HG03045 (cell line): ENCODE data around the gene C17orf75.

Experiments
- ATAC-seq: cut with Tn5 transposase; IDR thresholded peaks from one replicate; pipeline ENCODE4 v1.9.1; 2021; ENCODE audit warnings: mild to moderate bottlenecking, moderate library complexity; ENCODE audit not compliant: unreplicated experiment

C17orf75 gene

GRCh38 chr17:32307658-32308057 is 34.3 kb downstream of the C17orf75 start:
- ATAC-seq, result no peak

GRCh38 chr17:32305049-32305448 is 36.9 kb downstream of the C17orf75 start:
- ATAC-seq, result no peak

GRCh38 chr17:32303781-32304288 is 38.1 kb downstream of the C17orf75 start:
- no peak for ATAC-seq

- ATAC-seq, result no peak
Measured at GRCh38 chr17:32302860-32303649, 38.9 kb downstream of the C17orf75 start.

GRCh38 chr17:32302037-32302436 is 39.9 kb downstream of the C17orf75 start:
- no peak for ATAC-seq

DNA sequence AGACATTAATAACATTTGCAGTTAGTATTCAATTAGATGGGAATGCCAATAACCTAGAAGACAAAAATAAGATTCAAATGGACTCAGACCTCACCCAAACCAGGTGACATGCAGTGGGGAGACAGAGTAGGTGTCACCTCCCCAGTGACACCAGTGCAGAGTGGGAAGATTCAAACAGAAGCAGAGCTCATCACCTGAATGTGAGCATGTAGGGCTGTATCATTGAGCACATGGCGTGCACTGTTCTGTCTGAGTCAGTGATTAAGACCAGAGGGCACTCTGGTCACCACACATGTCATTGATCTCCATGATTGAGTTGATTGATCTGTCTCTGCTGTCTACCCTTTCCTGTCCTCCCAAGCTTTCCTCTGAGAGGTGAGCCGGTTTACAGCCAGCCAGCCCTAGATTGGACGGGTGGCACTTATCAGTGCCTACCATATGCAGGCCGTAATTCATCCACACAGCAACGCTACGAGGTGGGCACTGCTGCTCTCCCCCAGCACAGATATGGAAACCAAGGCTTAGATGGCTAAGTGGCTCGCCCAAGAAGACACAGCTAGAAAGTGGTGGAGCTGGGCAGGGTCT is 42.3 kb downstream of the C17orf75 start:
- no peak for ATAC-seq

DNA sequence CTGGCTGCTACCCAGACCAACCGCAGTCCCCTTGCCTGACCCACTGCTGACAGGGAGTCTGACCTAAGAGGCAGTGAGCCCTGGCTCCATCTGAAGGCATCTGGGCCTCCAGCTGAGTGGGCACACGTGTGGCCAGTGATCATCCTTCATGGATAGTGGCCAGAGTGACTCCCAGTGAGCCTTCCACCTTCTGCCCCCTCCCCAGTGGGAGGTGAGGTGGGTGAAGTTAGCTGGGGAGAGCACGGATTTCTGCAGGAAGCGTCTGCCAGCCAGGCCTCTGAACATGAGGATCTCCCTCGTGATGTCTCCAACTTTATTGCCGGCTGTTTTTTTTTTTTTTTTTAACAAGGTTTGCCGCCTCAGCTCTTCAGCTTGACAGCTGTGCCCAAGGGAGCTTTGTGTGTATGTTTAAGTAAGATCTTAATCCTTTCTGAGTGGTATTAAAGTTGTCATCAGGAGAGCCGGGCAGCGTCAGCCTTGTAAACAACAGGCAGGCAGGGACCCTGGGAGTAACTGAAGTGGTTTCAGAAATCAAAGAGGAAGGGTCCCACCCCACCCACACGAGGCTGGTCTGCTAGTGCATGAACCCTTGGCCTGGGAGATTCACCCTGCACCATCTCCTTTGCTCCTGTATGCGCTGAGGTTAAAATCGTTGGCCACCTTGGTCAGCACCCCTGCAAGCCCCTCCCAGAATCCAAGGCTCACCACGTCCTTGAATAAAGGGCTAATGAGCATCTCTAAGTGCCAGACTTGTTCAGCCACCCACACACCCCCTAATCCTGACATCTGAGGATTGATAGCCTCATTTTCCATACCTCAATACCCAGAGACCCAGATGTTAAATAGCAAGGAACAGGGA is 43.0 kb downstream of the C17orf75 start:
- ATAC-seq, result no peak

DNA sequence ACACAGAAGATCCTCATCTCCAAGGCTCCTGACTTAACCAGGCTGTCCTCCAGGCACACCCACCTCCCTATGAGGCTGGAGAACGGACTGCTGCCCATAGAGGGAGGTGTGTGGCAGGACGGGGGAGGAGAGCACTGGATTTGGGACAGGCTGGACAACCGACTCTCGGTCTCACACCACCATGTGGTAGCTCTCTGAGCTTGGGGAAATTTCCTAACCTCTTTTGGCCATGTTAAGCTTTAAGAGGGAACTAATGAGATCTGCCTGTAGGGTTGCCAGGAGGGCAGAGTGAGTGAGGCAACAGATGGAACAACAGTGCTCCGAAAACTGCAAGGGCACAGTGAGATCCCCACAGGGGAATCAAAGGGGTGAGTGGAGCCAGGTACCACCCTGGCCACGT is 43.7 kb downstream of the C17orf75 start:
- no peak for ATAC-seq

DNA sequence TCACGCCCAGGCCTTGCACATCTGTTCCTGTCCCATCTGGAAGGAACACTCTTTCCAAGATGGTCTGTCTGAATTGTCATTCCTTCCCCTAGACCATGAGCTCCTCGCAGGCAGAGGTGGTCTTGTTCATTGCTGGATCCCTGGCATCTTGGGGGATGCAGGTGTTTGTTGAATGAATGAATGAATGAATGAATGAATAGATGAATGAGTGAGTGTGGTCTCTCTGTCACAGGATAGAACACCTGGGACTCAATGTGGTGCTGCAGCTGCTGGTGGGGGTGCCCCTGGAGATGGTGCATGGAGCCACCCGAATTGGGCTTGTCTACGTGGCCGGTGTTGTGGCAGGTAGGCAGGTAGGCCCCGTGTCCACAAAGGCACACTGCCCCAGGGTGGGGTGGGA is 44.1 kb downstream of the C17orf75 start:
- no peak for ATAC-seq

DNA sequence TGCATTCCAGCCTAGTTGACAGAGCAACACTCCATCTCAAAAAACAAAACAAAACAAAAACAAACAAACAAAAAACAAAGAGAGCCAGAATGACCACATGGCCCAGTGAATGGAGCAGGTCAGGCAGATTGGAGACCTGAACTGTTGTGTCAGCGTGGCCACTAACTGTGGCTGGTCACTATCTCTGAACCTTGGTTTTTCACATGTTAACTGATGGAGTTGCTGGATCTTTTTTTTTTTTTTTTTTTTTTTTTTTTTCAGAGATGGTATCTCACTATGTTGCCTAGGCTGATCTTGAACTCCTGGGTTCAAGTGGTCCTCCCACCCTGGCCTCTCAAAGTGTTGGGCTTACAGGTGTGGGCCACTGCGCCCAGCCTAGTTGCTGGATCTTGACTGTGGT is 44.5 kb downstream of the C17orf75 start:
- no peak for ATAC-seq

DNA sequence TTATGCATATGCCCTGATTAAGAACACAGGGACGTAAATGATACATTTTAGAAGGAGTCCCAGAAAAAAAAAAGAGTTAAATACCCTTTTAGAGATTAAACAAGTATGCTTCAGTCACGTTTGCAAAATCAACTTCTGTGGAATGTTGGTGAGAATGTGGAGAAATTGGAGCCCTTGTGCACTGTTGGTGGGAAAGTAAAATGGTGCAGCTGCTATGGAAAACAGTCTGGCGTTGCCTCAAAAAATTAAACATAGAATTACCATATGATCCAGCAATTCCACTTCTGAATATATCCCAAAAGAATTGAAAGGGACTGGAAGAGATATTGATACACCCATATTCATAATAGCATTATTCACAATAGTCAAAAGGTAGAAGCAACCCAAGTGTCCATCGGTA is 49.9 kb downstream of the C17orf75 start:
- no peak for ATAC-seq

DNA sequence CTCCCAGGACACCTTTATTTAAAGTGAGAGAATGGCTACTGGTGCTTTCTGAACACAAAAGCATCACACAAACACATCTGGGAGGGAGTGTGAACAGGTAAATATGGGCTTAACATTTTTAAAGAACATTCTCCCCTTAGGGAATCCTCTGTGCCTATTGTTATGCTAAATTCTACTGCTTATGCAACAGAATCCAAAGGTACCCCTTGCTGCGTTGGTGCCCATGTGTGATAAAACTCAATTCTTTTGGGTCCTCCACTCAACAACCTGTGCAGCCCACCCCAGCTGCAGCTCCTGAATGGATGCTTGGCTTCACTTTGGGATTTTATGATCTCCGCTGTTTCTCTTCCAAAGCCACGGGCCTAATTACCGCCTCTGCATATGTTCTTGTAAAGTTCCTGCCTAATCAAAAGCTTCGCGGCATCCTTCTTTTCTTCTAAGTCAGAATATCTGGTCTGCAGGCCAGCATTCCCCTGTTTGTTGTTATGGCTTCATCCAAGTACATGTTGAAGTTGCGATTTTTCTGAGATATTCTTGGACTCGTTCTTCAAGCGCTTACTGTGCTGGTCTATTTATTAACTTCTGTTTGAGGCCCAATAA is 52.4 kb downstream of the C17orf75 start:
- no peak for ATAC-seq

DNA sequence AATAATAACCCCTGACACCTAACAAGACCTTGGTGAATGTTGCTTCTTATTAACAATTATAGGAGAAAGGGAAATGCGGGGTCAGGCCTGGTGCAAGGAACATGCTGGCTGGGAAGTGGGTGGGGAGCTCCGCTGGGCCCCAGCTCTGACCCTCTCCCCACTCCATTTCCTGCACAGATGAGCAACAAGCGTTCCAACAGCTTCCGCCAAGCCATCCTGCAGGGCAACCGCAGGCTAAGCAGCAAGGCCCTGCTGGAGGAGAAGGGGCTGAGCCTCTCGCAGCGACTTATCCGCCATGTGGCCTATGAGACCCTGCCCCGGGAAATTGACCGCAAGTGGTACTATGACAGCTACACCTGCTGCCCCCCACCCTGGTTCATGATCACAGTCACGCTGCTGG is 53.4 kb downstream of the C17orf75 start:
- ATAC-seq, result no peak

DNA sequence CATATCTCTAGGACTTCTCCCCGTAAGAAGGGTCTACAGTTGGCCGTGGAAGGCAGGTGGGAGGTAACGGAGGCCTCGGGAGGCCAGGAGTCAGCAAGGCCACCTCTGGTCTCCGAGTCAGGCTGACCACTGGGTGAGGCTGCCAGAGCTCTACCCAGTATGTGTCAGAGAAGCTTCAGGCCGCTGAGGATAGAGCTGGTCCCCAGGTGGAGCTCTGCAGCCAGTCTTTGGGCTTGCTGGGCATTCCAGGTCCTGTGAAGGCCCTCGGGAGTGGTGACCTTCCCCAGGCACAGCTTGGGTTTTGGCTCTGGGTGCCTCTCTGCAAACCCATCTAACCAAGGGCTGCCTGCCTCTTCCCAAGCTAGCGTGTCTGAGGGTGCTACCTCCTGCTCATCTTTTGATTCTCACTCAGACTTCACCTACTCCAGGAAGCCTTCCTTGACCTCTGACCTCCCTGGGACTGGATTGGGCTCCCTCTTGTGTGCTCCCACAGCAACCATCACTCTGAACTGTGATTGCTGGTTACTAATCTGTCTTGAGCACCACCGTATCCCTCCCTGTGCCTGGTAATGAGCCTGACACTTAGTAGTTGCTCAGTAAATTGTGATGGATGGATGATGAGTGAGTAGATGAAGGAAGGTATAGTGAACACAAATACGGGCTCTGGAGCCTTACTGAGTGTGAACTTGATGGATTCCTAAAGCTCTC is 54.0 kb downstream of the C17orf75 start:
- ATAC-seq, result no peak

DNA sequence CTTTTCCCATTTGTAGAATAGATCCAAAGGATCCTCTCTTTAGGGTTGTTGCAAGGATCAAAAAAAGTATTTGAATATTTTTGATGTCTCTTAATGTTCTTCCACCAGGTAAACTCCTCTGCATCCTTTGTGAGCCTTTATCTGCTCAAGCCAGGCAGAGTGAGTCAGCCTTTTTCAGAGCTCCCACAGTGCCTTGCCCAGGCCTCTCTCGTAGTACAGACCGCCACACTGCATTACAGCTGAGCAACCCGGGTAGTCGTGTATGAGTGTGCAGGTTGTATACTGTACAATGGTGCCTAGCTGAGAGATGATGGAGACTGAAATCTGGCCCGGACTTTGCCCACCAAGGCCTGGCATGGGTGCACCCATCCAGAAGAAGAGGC is 55.5 kb downstream of the C17orf75 start:
- no peak for ATAC-seq

DNA sequence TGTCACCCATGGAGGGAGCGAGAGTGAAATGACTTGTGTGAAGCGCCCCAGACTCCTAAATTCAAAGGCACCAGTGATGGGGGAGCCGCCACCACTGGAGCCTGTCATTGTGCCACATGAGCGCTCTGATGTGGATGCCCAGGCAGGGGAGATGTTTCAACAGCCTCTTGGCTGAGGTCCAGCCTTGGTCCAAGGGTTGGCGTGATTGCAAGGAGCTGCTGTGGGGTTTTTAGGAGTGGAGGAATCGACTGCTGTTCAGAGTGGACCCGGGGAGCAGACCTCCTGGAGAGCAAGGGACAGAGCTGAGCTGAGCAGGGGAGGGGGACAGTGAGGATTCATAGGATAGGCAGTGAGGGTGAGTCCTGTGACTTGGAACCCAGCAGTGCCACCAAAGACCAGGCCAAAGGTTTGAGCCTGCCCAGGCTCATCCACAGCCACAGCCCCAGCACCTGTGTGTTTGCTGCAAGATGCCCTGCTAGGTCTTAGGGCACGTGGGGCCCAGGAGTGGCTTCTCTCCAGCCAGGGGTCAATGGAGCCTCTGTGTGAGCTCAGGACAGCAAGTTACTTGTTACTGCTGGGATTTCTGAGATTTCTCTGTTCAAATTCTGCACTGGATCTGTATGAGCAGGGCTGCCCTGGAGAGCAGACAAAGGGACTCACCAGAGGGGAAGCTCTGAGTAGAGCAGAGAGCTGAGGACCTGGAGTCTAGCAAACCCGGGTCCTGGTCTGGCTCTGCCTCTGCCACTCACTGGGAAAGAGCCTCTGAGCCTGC is 56.0 kb downstream of the C17orf75 start:
- ATAC-seq, result no peak

- no peak for ATAC-seq
Measured at GRCh38 chr17:32285306-32285705, 56.7 kb downstream of the C17orf75 start.

- no peak for ATAC-seq
Measured at GRCh38 chr17:32283745-32284201, 58.2 kb downstream of the C17orf75 start.

DNA sequence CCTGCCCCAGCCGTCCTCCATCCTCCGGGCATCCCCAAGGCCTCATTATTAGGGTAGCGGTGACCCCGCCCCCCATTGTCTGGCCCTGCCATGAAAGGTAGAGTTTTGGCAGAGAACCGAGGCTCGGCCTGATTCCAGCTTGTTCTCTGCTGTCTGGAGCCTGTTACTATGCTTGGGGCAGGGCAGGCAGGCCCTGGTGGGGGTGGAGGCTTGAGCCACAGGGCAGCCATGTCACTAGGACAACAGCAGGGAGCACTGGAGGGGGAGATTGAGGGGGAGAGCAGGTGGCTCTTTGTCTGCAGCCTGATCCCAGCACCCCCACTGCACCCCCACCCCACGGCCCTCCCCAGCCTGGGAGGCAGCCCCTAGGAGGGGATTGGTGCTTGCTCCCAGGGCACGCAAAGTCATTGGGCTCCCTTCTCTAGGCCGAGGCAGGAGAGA is 60.9 kb downstream of the C17orf75 start:
- no peak for ATAC-seq
